HG02623 (cell line): ENCODE data around the gene WDR5B.
"Not testable (repeated sequence)": the region's sequence is repeated elsewhere in the genome, so short reads cannot be mapped to it uniquely, and the experiment has no call there.

ENCODE experiments used
- ATAC-seq: cut with Tn5 transposase; IDR thresholded peaks from one replicate; pipeline ENCODE4 v1.9.1; 2021; ENCODE audit warnings: moderate library complexity; ENCODE audit not compliant: unreplicated experiment

Gene WDR5B

GRCh38 chr3:122374034-122374433 is 41.8 kb downstream of the WDR5B start:
- no peak for ATAC-seq

GRCh38 chr3:122366379-122366749 is 49.5 kb downstream of the WDR5B start:
- no peak for ATAC-seq

GRCh38 chr3:122365582-122366378 is 50.1 kb downstream of the WDR5B start:
- ATAC-seq: not testable (repeated sequence)

GRCh38 chr3:122365073-122365472 is 50.8 kb downstream of the WDR5B start:
- no peak for ATAC-seq

GRCh38 chr3:122364490-122364889 is 51.4 kb downstream of the WDR5B start:
- no peak for ATAC-seq
